Head of caudate nucleus (tissue), 42 donors: Measurements from ENCODE around the gene LRRIQ4.

Experiments
- DNase-seq, 42 donors: peaks; one replicate each; pipeline versions ENCODE4 v3.0.0 to v3.0.0-alpha.2; 2020 to 2021; ENCODE audit warnings: mixed read lengths in 7 of 42
- intact Hi-C: fragments of 100-400 bp; cut with DNase I; formaldehyde crosslinking; loops from one replicate; pipeline ENCODE4 v1.15.0; 2022

Gene LRRIQ4

GRCh38 chr3:169812332-169813235 is at the start of gene LRRIQ4, which contains the start of gene LRRC34:
Gene LRRIQ4, plus strand, starts transcription at chr3:169812870. Its CDS starts 9,052 bp downstream, at chr3:169821922.
Gene LRRC34, minus strand, starts transcription at chr3:169812904. Its CDS starts 356 bp downstream, at chr3:169812548.
- intact Hi-C loops, result loop anchor here (5.0 kb wide), 1 partner anchor 155 kb away; the partner anchor contains the start of gene SEC62
- DNase-seq, result peak; percentile 54 to 91 (median 76)

DNA sequence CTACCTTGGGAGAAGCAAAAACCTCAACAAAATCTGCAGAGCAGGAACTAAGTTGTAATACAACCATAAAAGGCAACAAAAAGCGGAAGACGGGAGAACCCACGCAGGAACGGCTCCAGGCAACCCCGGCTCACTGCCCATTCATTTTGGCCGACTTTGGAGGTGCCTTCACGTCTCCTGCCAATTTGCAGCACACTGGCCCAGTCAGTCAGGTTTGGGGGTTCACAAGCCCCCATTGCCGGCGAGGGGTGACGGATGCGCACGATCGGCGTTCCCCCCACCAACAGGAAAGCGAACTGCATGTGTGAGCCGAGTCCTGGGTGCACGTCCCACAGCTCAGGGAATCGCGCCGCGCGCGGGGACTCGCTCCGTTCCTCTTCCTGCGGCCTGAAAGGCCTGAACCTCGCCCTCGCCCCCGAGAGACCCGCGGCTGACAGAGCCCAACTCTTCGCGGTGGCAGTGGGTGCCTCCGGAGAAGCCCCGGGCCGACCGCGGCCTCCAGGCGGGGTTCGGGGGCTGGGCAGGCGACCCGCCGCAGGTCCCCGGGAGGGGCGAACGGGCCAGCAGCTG is 48.3 kb upstream of the LRRIQ4 start:
- DNase-seq, result peak in 41 of 42 donors; percentile 36 to 80 (median 66)
- intact Hi-C loops, result no loop called here

DNA sequence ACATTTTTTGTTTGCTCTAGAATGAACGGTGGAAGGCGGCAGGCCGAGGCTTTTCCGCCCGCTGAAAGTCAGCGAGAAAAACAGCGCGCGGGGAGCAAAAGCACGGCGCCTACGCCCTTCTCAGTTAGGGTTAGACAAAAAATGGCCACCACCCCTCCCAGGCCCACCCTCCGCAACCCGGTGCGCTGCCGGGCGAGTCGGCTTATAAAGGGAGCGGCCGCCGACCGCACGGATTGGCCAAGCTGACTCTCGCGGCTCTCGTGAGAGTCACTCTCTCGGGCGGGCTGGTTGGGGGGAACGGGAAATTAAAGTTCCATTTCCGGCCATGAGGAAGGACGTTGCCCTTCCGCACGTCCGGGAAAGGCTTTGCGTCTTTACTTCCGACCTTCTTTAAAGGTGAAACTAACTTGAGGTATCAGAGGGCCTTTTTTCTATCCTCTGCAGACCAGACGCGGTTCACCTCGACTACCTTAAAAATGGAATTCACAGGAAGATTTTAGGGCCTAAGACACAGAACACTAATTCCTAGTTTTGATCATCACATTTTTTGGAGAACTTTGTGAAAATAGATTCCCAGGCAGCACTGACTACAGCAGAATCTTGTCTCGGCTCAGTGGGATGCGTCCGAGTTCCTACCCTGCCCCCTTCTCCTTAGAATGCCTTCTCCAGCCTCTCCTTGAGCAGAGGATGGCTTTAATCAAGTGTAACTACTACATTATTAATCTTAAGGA is 47.6 kb upstream of the LRRIQ4 start, which contains the start of gene TERC:
TERC (minus strand) TSS at position 179 of the 731 bp plus-strand sequence.
- intact Hi-C loops, result no loop called here
- peak; percentile 83 to 97 (median 92) for DNase-seq

DNA sequence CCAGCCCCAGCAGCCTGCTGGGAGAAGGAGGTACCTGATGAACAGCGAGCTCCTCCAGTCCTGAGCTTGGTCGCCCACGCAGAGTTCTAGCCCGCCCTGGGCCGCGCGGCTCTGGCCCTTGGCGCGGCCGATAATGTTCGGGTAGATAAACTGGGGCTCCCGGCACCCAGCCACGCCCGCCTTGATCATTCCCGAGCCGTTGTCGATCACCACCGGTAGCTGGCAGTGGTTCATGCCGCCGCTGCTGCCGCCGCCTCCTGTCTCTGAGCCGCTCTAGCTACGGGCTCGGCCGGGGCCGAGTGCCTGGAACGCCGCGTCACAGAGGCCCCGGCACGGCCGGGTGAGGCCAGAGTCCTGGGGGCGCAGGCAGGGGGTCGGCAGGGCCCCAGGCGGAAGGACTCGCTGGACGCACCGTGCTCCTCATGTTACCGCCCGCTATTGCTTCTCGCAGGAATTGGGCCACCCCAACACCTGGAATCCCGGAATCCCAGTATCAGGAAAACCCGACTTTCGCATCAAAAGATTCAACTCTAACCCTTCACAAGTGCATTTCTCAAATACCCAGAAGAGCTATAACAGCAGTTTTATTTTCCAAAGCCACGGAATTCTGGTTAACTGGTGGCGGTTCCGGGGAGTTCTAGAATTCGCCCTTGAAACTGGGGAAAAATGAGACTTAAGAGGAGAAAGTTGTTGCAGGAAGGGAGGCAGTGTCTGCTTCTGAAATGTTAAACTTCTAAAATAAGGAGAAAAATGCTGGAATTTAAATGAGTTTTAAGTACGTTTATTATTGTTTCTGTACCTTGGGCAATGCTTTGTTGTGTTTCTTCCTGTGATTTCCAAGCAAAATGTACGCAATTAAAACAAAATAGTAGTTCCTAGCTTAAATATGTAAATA is 43.1 kb upstream of the LRRIQ4 start, which contains the start of gene ACTRT3:
ACTRT3 (minus strand) TSS at position 275 of the 895 bp plus-strand sequence; CDS start at position 234, 41 bp downstream.
- intact Hi-C loops, result no loop called here
- DNase-seq, result peak; percentile 21 to 80 (median 61)

- intact Hi-C loops, result no loop called here
- peak in 36 of 42 donors; percentile 9 to 86 (median 42) for DNase-seq
Measured at GRCh38 chr3:169771497-169772304, 41.0 kb upstream of the LRRIQ4 start.

- intact Hi-C loops, result no loop called here
- DNase-seq, result peak in 41 of 42 donors; percentile 60 to 90 (median 79)
Measured at GRCh38 chr3:169772305-169772896, 40.3 kb upstream of the LRRIQ4 start.

- peak; percentile 89 to 98 (median 95) for DNase-seq
- intact Hi-C loops, result no loop called here
Measured at GRCh38 chr3:169772897-169773816, 39.5 kb upstream of the LRRIQ4 start, which contains the start of gene MYNN. Gene MYNN, plus strand, starts transcription at chr3:169773396. Its CDS starts 900 bp downstream, at chr3:169774296.

DNA sequence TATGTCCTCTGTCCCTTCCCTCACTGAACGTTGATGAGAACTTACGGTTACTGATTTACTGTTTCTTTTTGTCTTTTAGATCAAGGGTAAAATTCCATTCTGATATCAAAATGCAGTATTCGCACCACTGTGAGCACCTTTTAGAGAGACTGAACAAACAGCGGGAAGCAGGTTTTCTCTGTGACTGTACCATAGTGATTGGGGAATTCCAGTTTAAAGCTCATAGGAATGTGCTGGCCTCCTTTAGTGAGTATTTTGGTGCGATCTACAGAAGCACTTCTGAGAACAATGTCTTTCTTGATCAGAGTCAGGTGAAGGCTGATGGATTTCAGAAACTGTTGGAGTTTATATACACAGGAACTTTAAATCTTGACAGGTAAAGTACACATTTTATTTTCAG is 38.5 kb upstream of the LRRIQ4 start:
- no peak for DNase-seq
- intact Hi-C loops, result no loop called here

GRCh38 chr3:169777822-169778221 is 34.8 kb upstream of the LRRIQ4 start:
- DNase-seq, result no peak
- intact Hi-C loops, result no loop called here

- intact Hi-C loops, result no loop called here
- no peak for DNase-seq
Measured at GRCh38 chr3:169780742-169781141, 31.9 kb upstream of the LRRIQ4 start.

DNA sequence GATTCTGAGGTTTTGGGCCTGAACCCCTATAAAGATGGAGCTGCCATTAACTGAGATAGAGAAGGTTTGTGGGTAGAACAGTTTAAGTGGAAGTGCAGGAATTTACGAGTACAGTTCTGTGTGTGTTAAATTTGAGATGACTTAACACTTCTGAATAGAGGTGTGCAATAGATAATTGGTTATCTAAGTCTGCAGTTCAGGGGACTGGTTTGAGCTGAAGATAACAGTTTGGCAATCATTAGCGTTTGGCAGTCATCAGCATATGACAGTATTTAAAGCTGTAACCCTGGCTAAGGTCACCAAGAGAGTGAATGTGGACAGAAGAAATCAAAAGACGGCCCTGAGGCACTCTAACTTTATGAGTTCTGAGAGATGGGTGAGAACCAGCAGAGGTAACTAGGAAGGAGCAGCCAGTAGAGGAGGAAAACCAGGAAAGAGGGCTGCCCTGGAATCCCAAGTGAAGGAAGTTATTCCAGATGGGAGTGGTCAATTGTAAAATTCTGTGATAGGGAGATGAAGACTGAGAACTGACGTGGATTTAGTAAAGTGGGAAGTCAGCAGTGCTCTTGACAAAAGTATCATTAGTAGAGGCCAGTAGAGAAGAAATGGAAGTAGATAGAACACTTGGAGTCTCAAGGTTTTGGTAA is 31.3 kb upstream of the LRRIQ4 start:
- intact Hi-C loops, result no loop called here
- DNase-seq, result no peak

DNA sequence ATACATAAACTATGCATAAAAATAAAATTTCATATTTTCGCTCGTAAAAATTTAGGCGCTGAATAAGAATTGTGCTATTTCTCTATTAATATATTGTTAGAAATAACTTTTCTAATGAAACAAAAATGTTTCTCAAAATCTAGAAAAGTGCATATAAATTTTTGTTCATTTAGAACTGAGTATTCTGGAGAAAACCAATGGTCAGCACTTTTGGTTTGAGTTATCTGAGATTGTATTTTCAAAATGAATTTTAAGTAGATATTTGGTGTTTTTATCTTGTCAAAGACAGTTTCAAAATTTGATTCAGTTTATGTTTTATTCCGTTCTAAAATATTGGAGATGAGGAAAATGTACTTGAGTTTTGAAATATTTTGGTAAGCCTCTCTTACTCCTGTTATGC is 25.6 kb upstream of the LRRIQ4 start:
- no peak for DNase-seq
- intact Hi-C loops, result no loop called here

DNA sequence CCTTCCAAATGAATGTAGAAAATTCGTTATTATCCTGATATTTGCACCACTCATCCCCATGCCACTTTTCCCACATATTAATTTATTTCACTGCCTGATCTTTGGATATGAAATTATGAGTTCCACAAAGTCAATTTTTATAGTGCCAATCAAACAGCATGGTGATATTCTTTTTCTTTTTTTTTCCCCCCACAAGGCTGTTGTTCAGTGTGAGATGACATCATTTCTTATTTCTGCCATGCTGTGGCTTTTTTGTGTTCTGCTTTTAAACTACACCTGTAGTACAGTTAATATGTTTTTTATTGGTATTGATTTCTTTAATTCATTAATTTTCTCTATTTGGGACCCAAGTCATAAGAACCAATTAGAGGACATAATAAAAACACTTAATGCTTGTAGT is 24.9 kb upstream of the LRRIQ4 start:
- no peak for DNase-seq
- intact Hi-C loops, result no loop called here

GRCh38 chr3:169790219-169790618 is 22.5 kb upstream of the LRRIQ4 start:
- intact Hi-C loops, result no loop called here
- DNase-seq, result no peak

DNA sequence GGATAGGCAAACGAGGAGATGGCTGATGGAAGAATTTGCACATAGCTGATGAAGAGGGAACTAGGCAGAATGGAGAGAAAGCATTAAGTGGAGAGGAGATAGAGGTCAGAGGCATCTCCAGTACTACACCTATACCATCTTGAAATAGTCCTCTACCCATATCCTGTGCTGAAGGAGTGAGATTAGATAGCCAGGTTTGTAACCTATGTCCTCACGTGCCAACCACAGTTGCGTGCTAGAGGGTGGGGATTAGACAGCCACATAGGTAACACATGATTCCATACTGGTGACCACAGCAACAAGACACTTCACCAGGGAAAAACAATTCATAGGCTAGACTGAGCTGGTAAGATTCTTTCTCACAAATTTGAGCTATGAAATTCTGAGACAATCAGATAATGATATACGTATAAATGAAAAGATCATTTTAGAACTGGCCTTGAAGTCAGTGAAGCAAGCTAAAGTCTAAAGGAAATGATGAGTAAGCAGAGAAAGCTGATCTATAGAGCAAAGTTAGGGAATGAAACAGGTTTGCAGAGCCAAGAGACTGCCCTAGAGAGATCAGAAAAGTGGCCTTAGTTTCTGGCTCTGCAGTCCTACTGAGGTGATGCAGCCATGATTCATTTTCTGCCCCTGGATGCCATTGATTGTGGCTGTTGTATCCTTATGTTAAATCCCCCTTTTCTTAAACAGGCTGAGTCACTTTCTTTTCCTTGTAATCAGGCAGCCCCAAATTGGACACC is 21.8 kb upstream of the LRRIQ4 start:
- intact Hi-C loops, result no loop called here
- no peak for DNase-seq
